ENCODE results near the gene FBXO33.

FBXO33 gene

DNA sequence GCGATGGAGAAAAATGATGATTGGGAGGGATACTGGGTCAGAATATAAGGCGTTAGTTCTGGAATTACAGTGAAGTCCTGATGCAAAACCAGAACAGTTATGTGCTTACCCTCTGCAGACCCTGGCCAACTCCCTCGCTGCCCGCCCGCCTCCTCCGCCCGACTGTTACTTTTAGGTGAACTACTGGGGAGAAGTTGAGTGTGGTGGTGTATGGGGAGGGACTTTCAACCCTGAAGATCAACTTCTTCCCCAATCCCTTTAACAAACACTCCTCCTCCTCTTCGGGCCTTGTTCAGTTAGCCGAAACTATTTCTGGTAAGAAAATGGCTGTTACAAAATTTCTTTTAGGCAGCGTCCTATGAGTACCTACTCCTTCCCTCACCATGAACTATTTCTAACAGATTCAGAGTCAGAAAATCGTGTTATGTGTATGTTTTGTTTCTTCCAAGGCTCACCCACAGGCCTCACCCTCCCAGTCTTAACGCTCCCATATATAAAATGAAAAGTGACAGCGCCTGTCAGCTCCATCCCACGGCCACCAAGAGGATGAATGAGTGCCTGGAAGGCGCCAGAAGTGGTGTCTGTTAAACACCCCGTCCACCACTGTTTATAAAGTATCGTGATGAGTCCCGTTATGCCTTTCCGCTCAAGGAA, 1.3 kb downstream of the FBXO33 start:
- DNase-seq: no peak

DNA sequence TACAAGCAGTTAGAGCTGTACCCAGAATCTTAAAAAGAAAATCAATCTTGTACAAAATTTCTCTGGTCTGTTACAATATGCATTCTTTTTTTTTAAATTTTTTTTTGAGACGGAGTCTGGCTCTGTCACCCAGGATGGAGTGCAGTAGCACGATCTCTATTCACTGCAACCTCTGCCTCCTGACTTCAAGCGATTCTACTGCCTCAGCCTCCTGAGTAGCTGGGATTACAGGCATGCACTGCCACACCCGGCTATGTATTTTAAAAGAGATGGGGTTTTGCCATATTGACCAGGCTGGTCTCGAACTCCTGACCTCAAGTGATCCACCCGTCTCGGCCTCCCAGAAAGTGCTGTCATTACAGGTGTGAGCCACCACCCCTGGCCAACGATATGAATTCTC, 4.1 kb downstream of the FBXO33 start:
- DNase-seq: no peak

DNA sequence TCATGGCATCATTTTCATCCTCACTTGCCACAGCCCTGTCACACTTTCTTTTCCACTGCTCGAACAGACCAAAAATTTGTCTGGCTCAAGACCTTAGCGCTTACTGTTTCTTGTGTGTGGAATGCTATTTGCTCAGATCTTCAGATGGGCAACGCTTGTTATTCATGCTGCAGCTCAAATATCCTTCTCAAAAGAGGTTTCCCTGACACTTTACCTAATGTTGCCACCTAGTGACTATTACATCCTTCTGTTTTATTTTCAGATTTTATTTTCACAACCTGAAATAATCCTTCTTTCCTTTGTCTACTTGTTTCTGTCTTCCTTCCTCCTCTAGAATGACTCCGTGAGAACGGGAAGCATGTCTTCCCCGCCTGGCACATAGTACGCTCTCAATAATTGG, 5.6 kb downstream of the FBXO33 start:
- peak; percentile 29 for DNase-seq

DNA sequence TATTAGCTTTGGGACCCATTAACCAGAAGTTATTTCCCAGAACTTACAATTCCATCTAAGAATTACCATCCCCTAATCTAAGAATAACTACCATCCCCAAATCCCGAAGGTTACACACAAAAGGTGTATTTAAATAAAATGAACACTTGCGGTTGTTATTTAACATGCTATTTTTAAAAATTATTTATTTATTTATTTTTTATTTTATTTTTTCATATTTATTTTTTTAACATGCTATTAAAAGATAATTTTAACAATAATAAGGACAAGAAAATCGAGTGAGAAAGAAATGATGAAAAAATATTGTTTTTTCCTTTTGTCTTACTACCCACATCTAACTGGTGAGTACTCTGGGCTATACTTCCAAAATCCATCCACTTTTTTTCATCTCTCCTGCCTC, 6.3 kb downstream of the FBXO33 start:
- no peak for DNase-seq

DNA sequence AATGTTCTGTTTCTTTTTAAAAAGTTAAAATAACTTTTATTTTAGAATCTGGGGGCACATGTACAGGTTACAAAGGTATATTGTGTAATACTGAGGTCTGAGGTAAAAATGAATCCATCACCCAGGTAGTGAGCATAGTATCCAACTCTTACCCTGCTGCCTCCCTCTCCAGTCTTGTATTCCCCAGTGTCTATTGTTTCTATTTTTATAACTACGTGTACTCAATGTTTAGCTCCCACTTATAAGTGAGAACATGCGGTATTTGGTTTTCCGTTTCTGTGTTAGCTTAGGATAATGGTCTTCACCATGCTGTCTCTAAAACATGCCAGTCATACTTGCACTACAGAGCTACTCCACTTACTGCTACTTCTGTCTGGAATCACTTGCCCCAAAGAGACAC, 8.4 kb downstream of the FBXO33 start:
- DNase-seq: no peak

DNA sequence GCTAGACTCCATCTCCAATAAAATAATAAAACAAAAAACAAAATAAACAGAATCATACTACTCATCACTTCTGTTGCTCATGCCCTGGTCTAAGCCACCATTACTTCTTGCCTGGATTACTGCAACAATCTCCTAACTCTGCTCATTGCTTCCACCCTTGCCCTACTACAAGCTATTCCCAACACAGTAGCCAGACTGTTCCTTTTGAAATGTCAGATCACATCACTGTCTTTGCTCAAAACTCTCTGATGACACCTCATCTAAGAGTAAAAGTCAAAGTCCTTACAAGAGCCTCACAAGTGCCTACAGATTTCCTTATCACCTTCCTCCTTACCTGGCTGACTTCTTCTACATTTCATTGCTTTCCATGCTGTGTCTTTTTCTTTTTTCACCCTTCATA, 10.0 kb downstream of the FBXO33 start:
- no peak for DNase-seq

DNA sequence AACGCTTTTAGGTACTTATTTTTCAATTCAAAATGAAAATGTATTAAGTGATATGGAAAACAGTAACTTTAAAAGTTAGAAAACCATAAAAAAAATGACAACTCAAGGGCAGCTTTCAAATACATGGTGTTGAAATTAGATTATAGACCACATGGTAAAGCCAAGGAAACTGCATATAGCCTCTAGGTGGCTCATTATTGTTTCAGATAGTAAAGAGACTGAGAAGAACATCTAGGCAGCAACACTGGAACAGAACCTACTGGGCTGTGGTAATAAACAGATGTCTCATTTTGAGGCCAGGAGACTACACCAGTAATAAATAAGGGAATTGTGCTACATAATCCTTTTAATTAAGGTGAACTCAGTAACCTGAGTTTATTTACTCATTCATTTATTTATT, 13.0 kb downstream of the FBXO33 start:
- DNase-seq: no peak

DNA sequence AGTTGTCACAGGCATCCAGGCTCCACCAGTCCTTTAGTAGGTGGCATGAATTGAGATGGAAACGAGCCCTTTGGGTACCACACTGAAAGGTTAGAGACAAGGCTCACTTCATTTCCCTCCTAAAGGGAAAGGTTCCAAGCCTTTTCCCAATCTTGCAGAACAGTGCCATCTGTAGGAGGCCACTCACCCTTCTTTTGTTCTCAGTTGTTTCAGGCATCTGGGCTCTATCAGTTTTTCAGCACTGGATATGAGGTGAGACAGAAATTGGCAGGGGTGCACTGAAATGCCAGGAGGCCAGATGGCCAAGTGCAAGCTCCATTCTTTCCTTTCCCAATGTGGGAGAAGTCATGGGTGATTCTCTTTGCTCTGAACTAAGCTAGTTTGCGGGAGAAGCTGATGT, 15.2 kb downstream of the FBXO33 start:
- DNase-seq: no peak

DNA sequence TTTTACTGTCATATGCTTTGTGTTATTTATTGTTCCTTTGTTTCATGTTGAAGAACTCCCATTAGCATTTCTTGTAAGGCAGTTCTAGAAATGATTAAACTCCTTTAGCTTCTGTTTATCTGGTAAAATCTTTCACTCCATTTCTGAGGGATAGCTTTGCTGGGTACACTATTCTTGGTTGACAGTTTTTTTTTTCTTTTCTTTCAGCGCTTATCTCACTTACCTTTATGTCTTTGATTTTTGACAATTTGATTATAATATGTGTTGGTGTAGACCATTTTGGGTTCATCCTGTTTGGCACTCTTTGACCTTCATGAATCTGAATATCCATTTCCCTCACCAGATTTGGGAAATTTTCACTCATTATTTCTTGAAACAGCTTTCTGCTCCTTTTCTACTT, 16.2 kb downstream of the FBXO33 start:
- no peak for DNase-seq

DNA sequence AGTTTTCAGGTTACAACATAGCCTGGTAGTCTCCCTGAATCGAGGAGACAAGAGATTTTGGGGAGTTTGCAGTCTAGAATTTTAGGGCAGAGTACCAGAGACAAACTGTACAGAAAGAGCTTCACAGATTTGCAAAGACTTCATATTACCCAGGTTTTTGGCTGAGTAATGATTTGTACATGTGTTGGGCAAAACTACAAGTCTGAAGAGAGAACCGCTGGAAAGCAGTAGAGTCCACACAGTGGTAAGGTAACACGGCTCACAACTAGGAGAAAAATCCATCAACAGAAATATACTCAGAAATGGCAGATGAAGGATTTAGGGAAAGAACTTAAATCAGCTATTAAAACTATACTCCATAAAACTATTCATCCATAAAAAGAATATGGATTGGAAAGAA, 25.7 kb downstream of the FBXO33 start:
- DNase-seq: no peak

DNA sequence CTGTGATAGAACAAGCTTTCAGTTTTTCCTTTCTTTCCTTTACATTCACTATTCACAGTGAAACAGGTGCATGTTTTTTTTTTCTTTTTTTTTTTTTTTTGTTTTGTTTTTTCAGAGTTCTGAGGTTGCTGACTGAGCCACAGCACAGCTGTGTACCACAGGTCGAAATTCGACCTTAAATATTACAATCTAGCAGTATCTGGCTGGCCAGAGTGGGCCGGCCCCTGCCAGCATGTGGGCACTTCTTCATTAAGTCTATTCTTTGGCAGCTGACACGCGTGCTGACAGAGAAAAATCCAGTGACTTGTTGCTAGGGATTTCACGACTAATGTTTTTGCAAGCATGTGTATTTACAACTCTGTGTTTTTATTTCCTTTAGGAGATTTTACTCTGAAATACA, 33.9 kb downstream of the FBXO33 start:
- DNase-seq: no peak

DNA sequence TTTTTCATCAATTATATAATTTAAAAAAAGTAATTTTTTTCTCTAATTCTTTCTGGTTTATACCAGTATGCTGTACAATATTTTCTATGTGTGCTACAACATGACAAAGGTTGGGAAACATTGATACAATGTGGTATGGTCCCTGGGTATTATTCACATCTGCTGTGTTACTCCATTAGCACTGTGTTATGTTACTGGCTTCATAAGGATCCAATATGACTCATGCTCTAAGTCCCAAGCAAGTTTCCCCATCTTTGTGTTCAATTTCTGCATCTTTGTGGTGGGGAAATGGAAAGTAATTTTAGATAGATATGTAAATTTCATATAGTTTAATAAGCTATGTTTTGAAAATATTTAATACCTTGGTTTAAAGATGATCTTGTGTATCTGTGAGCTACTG, 35.8 kb downstream of the FBXO33 start:
- DNase-seq: no peak

DNA sequence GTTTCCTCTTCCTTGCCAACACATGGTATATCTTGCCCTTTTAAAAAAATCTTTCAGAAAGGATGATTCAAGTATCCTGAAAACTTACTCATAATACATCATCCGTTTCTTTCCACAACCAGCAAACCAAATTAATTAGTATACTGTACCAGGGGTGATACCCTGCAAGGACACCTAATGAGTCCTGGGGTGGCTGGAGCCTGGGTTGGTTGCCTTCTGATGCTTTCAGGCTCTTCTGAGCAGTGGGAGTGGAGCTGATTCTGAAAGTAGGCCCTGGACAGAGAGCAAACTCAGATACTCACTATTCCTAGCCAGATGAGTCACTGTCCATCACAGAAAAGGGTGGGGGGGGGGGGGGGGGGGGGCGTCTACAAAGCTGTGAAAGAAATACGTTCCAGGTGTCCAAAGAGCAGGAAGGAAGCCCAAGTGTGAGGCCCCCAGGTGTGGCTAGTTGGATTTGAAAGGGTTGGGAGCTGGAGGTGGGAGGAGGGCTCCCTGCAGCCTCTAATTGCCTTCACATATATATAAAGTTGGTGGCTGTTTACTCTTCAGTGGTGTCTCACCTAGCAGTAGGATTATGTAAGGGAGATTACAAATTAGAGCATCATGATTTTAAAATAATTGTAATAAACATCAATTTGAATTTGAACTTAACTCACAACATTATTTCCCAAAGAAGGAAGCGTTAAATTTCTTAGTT, 36.5 kb downstream of the FBXO33 start:
- DNase-seq: no peak

DNA sequence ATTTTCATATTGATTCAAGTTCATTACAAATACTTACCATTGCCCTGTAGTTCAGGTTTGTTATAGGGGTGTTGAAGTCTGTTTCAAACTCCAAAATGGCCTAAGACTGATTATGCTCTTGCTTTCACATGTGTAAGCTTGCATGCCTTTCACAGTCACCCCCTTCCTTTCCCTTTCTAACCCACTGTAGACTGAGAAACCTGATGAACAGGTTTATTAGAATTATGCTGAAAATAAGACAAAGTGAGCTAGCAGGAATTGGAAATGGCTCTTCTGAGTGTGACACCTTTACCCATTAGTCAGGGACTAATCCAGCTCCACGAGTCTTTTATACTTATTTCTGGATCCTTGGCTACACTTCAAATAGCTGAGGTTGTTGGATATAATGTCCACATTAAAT, 38.9 kb downstream of the FBXO33 start:
- DNase-seq: no peak

DNA sequence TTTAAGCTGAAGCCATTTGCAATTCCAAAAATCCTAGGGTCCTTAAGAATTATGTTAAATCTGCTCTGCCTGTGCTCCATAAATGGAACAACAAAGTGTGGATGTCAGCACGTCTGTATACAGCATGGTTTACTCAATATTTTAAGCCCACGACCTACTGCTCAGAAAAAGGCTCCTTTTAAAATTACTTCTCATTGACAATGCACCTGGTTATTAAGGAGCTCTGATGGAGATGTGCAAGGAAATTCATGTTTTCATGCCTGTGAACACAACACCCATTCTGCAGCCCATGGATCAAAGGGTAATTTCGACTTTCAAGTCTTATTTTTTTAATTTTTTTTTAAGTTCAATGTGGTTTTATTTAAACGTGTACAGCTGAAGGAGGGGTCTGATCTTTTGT, 48.1 kb downstream of the FBXO33 start:
- no peak for DNase-seq

DNA sequence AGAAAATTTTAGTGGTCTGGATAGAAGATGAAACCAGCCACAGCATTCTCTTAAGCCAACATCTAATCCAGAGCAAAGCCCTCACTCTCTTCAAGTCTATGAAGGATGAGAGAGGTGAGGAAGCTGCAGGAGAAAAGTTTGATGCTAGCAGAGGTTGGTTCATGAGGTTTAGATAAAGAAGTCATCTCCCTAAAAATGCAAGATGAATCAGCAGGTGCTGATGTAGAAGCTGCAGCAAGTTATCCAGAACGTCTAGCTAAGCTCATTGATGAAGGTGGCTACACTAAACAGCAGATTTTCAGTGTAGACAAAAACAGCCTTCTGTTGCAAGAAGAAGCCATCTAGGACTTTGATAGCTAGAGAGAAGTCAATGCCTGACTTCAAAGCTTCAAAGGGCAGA, 48.5 kb downstream of the FBXO33 start:
- no peak for DNase-seq

DNA sequence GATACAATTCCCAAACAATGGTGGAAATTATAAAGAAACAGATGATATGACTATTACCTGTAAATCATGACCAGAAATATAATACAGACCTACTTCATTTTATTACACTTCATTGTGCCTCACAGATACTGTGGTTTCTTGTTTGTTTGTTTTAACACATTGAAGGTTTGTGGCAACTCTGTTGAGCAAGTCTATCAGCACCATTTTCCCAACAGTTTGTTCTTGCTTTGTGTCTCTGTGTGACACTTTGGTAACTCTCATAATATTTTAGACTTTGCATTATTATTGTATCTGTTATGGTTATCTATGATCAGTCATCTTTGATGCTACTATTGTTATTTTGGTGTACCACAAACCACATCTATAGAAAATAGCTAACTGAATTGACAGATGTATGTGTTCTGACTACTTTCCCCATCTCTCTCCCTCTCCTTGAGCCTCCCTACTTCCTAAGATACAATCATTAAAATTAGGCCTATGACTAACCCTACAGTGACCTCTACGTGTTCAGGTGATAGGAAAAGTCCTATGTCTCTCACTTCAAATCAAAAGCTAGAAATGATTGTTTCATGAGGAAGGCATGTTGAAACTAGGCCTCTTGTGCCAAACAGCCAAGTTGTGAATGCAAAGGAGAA, 49.1 kb downstream of the FBXO33 start:
- no peak for DNase-seq

DNA sequence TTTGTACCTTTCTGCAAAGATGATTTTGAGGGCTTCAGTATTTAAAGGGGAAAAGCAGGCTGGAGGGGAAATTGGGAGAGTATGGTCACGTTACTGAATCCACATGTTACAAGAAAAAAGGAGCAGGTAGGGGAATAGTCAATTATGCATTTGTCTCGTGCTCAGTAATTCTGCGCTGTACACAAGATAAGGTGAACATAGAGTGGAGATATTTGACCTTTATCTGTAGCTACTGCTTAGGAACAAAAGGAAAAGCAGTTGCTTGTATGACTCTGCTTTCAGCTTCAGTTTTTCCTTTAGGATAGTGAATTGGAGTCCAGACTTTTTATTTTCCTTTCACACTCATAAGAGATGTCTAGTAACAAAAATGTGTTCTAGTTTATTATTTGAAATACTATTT, 49.8 kb downstream of the FBXO33 start:
- no peak for DNase-seq

DNA sequence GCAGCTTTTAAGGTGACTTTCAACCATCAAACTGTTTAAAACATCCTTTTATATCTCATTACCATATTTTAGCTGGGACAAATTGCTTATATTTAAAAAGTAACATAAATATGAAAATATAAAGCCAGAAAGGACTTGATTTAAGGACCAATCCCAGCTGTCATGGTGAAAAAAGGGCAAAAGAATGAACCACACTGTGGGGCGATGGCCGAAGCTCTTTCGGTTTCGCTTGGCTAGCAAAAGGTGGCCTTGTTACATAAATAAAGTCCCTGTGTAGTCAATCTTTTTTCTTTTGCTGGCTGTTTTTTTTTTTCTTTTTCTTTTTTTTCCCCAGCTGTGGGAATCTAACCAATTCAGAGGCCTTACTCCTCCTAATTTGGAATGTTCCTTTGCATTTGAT, 50.9 kb downstream of the FBXO33 start:
- DNase-seq: no peak

DNA sequence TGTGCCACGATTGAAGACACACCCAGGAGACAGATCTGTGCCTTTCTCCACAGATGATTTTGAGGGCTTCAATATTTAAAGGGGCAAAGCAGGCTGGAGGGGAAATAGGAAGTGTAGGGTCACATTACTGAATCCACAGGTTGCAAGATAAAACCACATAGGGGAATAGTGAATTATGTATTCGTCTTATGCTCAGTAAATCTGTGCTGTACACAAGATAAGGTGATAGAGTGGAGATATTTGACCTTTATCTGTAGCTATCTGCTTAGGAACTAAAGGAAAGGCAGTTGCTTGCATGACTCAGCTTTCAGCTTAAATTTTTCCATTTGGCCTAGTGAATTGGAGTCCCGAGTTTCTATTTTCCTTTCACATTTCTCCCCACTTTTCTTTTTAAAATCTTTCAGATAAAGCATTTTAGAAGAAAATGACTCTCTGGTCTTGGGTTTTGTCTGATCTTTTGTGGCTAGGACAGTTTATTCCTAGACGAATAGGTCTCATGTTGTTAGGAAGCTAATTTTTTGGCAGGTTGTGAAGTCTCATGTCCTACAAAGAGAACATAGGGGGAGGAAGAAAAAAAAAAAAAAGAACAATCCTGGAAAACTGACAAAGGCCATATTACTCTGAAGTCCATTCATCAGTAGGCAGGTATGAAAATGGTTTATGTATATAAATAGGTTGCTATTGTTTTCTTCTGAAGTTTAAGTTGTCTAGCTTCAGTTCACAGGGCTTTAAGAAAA, 55.4 kb downstream of the FBXO33 start:
- DNase-seq: no peak

DNA sequence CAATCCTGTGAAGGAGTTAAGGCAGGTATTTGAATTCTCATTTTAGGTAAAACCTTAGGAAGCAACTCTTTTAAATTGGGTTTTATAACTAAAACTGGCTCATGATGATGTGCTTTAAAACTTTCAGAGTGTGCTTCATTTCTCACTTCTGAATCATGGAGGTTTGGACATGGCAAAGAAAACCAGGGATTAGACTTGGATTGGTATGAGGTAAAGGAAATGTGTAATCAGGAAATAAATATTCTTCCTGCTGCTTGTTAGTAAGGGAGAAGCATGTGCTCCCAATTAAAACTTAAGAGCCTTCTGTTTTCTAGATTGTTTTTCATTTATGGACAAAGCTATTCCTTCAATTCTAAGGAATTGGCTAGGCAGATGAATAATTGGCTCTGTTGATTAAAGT, 57.4 kb downstream of the FBXO33 start:
- no peak for DNase-seq

DNA sequence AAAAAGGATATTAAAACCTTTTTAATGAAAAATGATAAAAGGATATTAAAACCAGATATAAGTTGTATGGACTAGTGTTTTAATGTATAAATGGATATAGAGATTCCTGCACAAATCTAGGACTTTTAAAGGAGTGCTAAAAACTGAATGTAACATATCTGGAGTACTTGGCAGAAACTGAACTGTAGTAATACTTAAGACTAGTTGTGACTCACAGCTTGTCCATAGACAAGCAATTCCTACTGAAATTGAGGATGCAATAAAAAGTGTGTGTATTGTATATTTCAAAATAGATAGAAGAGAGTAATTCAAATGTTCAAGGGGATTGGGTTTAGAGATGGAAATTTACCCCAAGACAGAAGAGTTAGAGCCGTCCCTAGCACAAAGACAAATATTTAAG, 59.6 kb downstream of the FBXO33 start:
- DNase-seq: no peak

DNA sequence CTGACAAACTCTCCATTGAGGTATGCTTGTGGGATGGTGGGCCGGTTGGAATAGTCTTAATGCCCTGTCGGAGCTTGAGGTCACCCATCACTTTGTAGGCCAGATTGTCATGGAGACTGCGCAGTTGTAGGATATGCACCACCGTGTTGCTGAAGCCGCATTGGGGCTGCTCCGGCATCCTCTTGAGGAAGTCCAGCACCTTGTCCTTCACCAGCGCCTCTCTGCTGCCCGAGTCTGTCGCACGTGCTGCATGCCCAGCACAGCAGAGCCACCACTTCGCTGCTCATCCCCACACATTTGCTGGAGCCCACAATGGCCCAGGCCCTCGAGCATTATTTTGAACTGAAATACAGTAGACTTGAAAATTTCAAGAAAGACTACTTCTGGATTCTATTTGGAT, 61.8 kb downstream of the FBXO33 start:
- DNase-seq: no peak

DNA sequence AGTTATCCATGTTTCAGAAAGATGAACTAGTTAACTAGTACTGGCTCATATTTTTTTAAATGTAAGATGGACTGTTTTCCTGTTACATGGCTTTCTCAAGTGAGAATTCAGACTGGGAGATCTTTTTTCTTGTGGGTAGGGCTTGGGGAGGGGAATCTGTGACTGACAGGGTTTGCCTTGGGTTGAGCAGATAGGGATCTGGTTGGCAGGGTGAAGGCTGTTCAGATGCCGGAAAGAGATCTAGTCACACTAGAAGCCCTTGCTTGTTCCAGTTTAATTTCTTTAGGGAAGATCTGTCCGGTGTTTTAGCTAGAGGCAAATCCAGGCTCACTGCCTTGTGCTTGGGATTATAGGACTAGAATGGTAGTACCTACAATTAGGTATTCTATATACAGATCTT, 63.2 kb downstream of the FBXO33 start:
- no peak for DNase-seq
